HEK293 (cell line): ENCODE results near the gene LPCAT2.
A peak's percentile ranks its signal among the peaks of the same experiment; 100 is the strongest.

Experiments
- CTCF ChIA-PET: fragments of 350-600 bp; formaldehyde crosslinking; extraction: SDS; loops from one replicate; lab custom pipeline; 2021; ENCODE audit warnings: antibody characterized with exemption; lab: Yijun Ruan, JAX
- POLR2A ChIA-PET: fragments of 300-600 bp; formaldehyde crosslinking; extraction: SDS; loops from one replicate; lab custom pipeline; 2020; ENCODE audit warnings: antibody characterized with exemption, inconsistent platforms; lab: Yijun Ruan, JAX
- H3K27ac ChIP-seq: fragments of 200-500 bp; sonication (Bioruptor generic); 2 replicates; pipeline ENCODE4 v1.5.1; 2014; ENCODE audit warnings: low read depth, low read length, control low read depth, inconsistent platforms; ENCODE audit errors: extremely low read depth
- H3K36me3 ChIP-seq, 2 experiments: fragments of 200-500 bp in 1 of 2; sonication (Bioruptor generic) in 1 of 2; 1 replicate in 1 of 2; 2 replicates in 1 of 2; pipeline ENCODE4 v1.5.1; 2014 to 2017; ENCODE audit warnings: inconsistent platforms in 2 of 2, low read length in 2 of 2; ENCODE audit not compliant: control insufficient read depth in 2 of 2, insufficient read depth in 1 of 2
- H3K4me1 ChIP-seq: fragments of 200-500 bp; sonication (Bioruptor generic); 2 replicates; pipeline ENCODE4 v1.5.1; 2014; ENCODE audit warnings: mild to moderate bottlenecking, low read length, inconsistent platforms; ENCODE audit not compliant: control insufficient read depth, insufficient read depth
- H3K4me3 ChIP-seq: 2 replicates; pipeline ENCODE4 v1.5.1; 2011; ENCODE audit warnings: low read depth, mild to moderate bottlenecking, control low read depth, low read length, moderate library complexity
- H3K9me3 ChIP-seq: fragments of 200-500 bp; sonication (Bioruptor generic); 2 replicates; pipeline ENCODE4 v1.5.1; 2014; ENCODE audit warnings: low read depth, low read length, inconsistent platforms; ENCODE audit not compliant: control insufficient read depth, insufficient read depth
- FEZF1 ChIP-seq: fragments of 450-650 bp; formaldehyde crosslinking; IDR thresholded peaks from 2 replicates; pipeline ENCODE4 v1.5.1; 2016; ENCODE audit warnings: missing biosample characterization, missing genetic modification characterization
- GLIS1 ChIP-seq: fragments of 450-650 bp; formaldehyde crosslinking; IDR thresholded peaks from 2 replicates; pipeline ENCODE4 v1.5.1; 2016; ENCODE audit warnings: missing biosample characterization, missing genetic modification characterization
- PRDM6 ChIP-seq: fragments of 450-650 bp; formaldehyde crosslinking; IDR thresholded peaks from 2 replicates; pipeline ENCODE4 v1.5.1; 2017; ENCODE audit warnings: missing biosample characterization, missing genetic modification characterization
- RBAK ChIP-seq: fragments of 450-650 bp; formaldehyde crosslinking; IDR thresholded peaks from 2 replicates; pipeline ENCODE4 v1.5.1; 2016; ENCODE audit warnings: missing biosample characterization, missing genetic modification characterization
- ZBTB11 ChIP-seq: fragments of 450-650 bp; formaldehyde crosslinking; conservative IDR thresholded peaks from 2 replicates; pipeline ENCODE4 v1.5.1; 2016; ENCODE audit warnings: low read depth, missing biosample characterization, missing genetic modification characterization
- ZIC2 ChIP-seq: fragments of 450-650 bp; formaldehyde crosslinking; IDR thresholded peaks from 2 replicates; pipeline ENCODE4 v1.5.1; 2016; ENCODE audit warnings: missing biosample characterization, missing genetic modification characterization
- ZNF114 ChIP-seq: fragments of 450-650 bp; formaldehyde crosslinking; IDR thresholded peaks from 2 replicates; pipeline ENCODE4 v1.5.0; 2017; ENCODE audit warnings: missing biosample characterization, missing genetic modification characterization
- ZNF132 ChIP-seq: fragments of 450-650 bp; formaldehyde crosslinking; IDR thresholded peaks from 2 replicates; pipeline ENCODE4 v1.5.1; 2017; ENCODE audit warnings: missing biosample characterization, missing genetic modification characterization, borderline replicate concordance
- ZNF146 ChIP-seq: fragments of 450-650 bp; formaldehyde crosslinking; IDR thresholded peaks from 2 replicates; pipeline ENCODE4 v1.5.1; 2016; ENCODE audit warnings: missing biosample characterization, missing genetic modification characterization
- ZNF202 ChIP-seq: fragments of 450-650 bp; formaldehyde crosslinking; IDR thresholded peaks from 2 replicates; pipeline ENCODE4 v1.5.1; 2016; ENCODE audit warnings: missing biosample characterization, missing genetic modification characterization, borderline replicate concordance
- ZNF24 ChIP-seq: fragments of 450-650 bp; formaldehyde crosslinking; IDR thresholded peaks from 2 replicates; pipeline ENCODE4 v1.5.1; 2016; ENCODE audit warnings: missing biosample characterization, missing genetic modification characterization
- ZNF292 ChIP-seq: fragments of 450-650 bp; formaldehyde crosslinking; IDR thresholded peaks from 2 replicates; pipeline ENCODE4 v1.5.1; 2016; ENCODE audit warnings: low read depth, missing biosample characterization, missing genetic modification characterization, borderline replicate concordance
- ZNF37A ChIP-seq: fragments of 450-650 bp; IDR thresholded peaks from 2 replicates; pipeline ENCODE4 v1.5.1; 2018; ENCODE audit warnings: missing biosample characterization, missing genetic modification characterization
- ZNF391 ChIP-seq: fragments of 450-650 bp; formaldehyde crosslinking; IDR thresholded peaks from 2 replicates; pipeline ENCODE4 v1.5.1; 2016; ENCODE audit warnings: low read depth, missing biosample characterization, missing genetic modification characterization, borderline replicate concordance
- ZNF48 ChIP-seq: fragments of 450-650 bp; formaldehyde crosslinking; IDR thresholded peaks from 2 replicates; pipeline ENCODE4 v1.5.1; 2016; ENCODE audit warnings: missing biosample characterization, missing genetic modification characterization
- ZNF530 ChIP-seq: fragments of 450-650 bp; formaldehyde crosslinking; IDR thresholded peaks from 2 replicates; pipeline ENCODE4 v1.5.1; 2016; ENCODE audit warnings: low read depth, missing biosample characterization, missing genetic modification characterization
- ZNF600 ChIP-seq: fragments of 450-650 bp; formaldehyde crosslinking; IDR thresholded peaks from 2 replicates; pipeline ENCODE4 v1.5.1; 2016; ENCODE audit warnings: missing biosample characterization, missing genetic modification characterization
- ZNF621 ChIP-seq: fragments of 450-650 bp; formaldehyde crosslinking; IDR thresholded peaks from 2 replicates; pipeline ENCODE4 v1.5.1; 2017; ENCODE audit warnings: missing biosample characterization, missing genetic modification characterization
- ZNF639 ChIP-seq: fragments of 450-650 bp; formaldehyde crosslinking; IDR thresholded peaks from 2 replicates; pipeline ENCODE4 v1.5.1; 2016; ENCODE audit warnings: missing biosample characterization, missing genetic modification characterization
- ZNF660 ChIP-seq: fragments of 450-650 bp; IDR thresholded peaks from 2 replicates; pipeline ENCODE4 v1.5.1; 2018; ENCODE audit warnings: missing biosample characterization, mild to moderate bottlenecking, missing genetic modification characterization
- ZNF677 ChIP-seq: fragments of 450-650 bp; IDR thresholded peaks from 2 replicates; pipeline ENCODE4 v1.5.0; 2018; ENCODE audit warnings: missing biosample characterization, mild to moderate bottlenecking, missing genetic modification characterization, moderate library complexity
- ZNF747 ChIP-seq: fragments of 450-650 bp; formaldehyde crosslinking; IDR thresholded peaks from 2 replicates; pipeline ENCODE4 v1.5.1; 2016; ENCODE audit warnings: missing biosample characterization, missing genetic modification characterization
- ZNF776 ChIP-seq: fragments of 450-650 bp; formaldehyde crosslinking; IDR thresholded peaks from 2 replicates; pipeline ENCODE4 v1.5.0; 2017; ENCODE audit warnings: missing biosample characterization, missing genetic modification characterization, borderline replicate concordance

Gene LPCAT2

GRCh38 chr16:55469821-55470532, 38.9 kb upstream of the LPCAT2 start:
- TF ChIP-seq ZNF37A = no peak
- no peak for TF ChIP-seq ZNF621 (tag by site-specific recombination)
- no peak for TF ChIP-seq ZNF24 (tag by site-specific recombination)
- no peak for TF ChIP-seq ZNF639 (tag by site-specific recombination)
- no peak for TF ChIP-seq ZNF660 (tag by site-specific recombination)
- TF ChIP-seq ZNF677 (tag by site-specific recombination) = no peak
- no peak overlapping the region for H3K4me3 ChIP-seq
- CTCF ChIA-PET = interaction anchor here (0.7 to 14.4 kb wide), 2 partner anchors 231 to 1903 kb away, joined by 8 to 407 read pairs; no protein-coding TSS in a partner anchor
- H3K27ac ChIP-seq = no peak overlapping the region
- POLR2A ChIA-PET = interaction anchor here (1.1 kb wide), 1 partner anchor 9 kb away, joined by 3 read pairs; the partner anchor contains the start of gene MMP2
- H3K4me1 ChIP-seq = no peaks in the 10 kb centered on the region
- no peaks in the 10 kb centered on the region for H3K9me3 ChIP-seq
- H3K36me3 ChIP-seq = no peaks in the 10 kb centered on the region

GRCh38 chr16:55470533-55471371, 38.1 kb upstream of the LPCAT2 start:
- Histone ChIP-seq H3K4me1 (no peaks in the 10 kb centered on the region), H3K36me3 (no peaks in the 10 kb centered on the region), H3K4me3 (no peak overlapping the region), H3K27ac (no peak overlapping the region), H3K9me3 (no peaks in the 10 kb centered on the region)
- TF ChIP-seq ZIC2 (tag by site-specific recombination) = peak; percentile 97
- TF ChIP-seq ZNF146 (tag by site-specific recombination) = no peak
- peak; percentile 61 for TF ChIP-seq GLIS1 (tag by site-specific recombination)
- ChIA-PET POLR2A (no interaction called here), CTCF (interaction anchor here (1.1 to 14.4 kb wide), 3 partner anchors 16 to 231 kb away, joined by 3 to 407 read pairs (median 5); no protein-coding TSS in a partner anchor)

- ChIA-PET POLR2A (no interaction called here), CTCF (interaction anchor here (0.6 to 14.4 kb wide), 4 partner anchors 15 to 230 kb away, joined by 3 to 407 read pairs (median 4); no protein-coding TSS in a partner anchor)
- no peaks in the 10 kb centered on the region for H3K9me3 ChIP-seq
- H3K4me1 ChIP-seq = no peaks in the 10 kb centered on the region
- no peak overlapping the region for H3K27ac ChIP-seq
- H3K36me3 ChIP-seq = no peaks in the 10 kb centered on the region
- H3K4me3 ChIP-seq = no peak overlapping the region
- TF ChIP-seq ZNF391 = no peak
- TF ChIP-seq RBAK (tag by site-specific recombination) = no peak
- TF ChIP-seq ZNF114 (tag by site-specific recombination) = no peak
- TF ChIP-seq ZNF292 (tag by site-specific recombination) = no peak
- TF ChIP-seq ZNF202 = no peak
- no peak for TF ChIP-seq ZBTB11
- no peak for TF ChIP-seq ZNF747 (tag by site-specific recombination)
- no peak for TF ChIP-seq ZNF530 (tag by site-specific recombination)
- no peak for TF ChIP-seq ZNF600
- no peak for TF ChIP-seq PRDM6
- no peak for TF ChIP-seq ZNF132 (tag by site-specific recombination)
- TF ChIP-seq FEZF1 (tag by site-specific recombination) = no peak
- TF ChIP-seq ZNF776 (tag by site-specific recombination) = no peak
- TF ChIP-seq ZNF48 (tag by site-specific recombination) = no peak
- no peak for TF ChIP-seq ZNF37A
Observed at GRCh38 chr16:55471448-55472097, 37.3 kb upstream of the LPCAT2 start.
